ENCODE measurements around the gene SLC6A4.
"Not testable (repeated sequence)": the region's sequence is repeated elsewhere in the genome, so short reads cannot be mapped to it uniquely, and the experiment has no call there.

Gene SLC6A4

DNA sequence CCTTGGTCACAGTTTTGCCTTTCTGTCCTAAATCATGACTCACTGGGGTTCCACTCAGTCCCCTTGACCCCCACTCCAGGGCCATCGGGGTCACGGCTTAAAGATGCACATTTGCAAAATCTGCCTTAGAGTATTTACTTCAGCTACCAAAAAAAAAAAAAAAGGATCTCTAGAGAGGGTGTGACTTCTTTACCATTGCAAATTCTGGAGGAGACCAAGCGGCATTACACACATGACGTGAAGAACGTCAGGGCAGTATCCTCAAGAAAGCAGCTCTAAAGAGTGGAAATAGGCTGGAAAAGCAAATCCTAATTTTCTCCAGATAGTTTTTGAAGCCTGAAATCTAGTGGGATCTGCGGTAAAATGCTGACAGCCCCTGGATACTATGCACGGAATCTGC lies 25.6 kb downstream of the SLC6A4 start:
- Mint-ChIP-seq H3K36me3 (ENCODE audit: low read depth) (no peaks in the 10 kb centered on the region), H3K4me3 (no peak overlapping the region), H3K27me3 (ENCODE audit: low read depth, poor library complexity) (peaks cover 26% of the 10 kb centered on the region), H3K4me1 (no peaks in the 10 kb centered on the region), H3K27ac (no peak overlapping the region), H3K9me3 (no peaks in the 10 kb centered on the region)
- no peak for TF ChIP-seq CTCF (IDR thresholded peaks at IDR 0.05)
- DNase-seq: no peak

- Mint-ChIP-seq H3K27ac (peak overlapping the region; percentile 89), H3K4me1 (peaks cover 16% of the 10 kb centered on the region), H3K4me3 (no peak overlapping the region), H3K27me3 (ENCODE audit: low read depth, poor library complexity) (peaks cover 23% of the 10 kb centered on the region), H3K9me3 (no peaks in the 10 kb centered on the region), H3K36me3 (ENCODE audit: low read depth) (no peaks in the 10 kb centered on the region)
- DNase-seq: no peak
- no peak for TF ChIP-seq CTCF (IDR thresholded peaks at IDR 0.05)
Observed at GRCh38 chr17:30208214-30208613, 27.3 kb downstream of the SLC6A4 start.

DNA sequence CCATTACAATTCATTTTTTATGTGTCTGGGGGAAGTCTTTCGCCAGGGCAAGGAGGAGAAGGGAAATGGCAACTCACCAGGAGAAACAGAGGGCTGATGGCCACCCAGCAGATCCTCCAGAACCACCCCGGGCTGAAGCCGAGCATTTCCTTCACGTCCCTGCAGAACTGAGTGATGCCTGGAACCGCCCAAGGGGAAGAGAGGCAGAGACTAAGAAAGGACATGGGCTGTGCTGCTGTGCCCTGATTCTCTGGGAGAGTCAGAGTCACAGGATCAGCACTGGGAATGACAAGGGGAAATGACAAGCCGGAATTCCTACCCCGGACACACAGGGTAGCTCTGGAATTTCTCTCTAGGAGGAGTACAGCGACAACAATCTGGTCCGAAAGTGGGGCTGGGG lies 27.8 kb downstream of the SLC6A4 start:
- Mint-ChIP-seq H3K27me3 (ENCODE audit: low read depth, poor library complexity) (peaks cover 23% of the 10 kb centered on the region), H3K4me1 (peaks cover 17% of the 10 kb centered on the region), H3K9me3 (no peaks in the 10 kb centered on the region), H3K36me3 (ENCODE audit: low read depth) (no peaks in the 10 kb centered on the region), H3K4me3 (no peak overlapping the region), H3K27ac (no peak overlapping the region)
- no peak for DNase-seq
- TF ChIP-seq CTCF (IDR thresholded peaks at IDR 0.05): no peak

GRCh38 chr17:30203471-30203981 lies 32.0 kb downstream of the SLC6A4 start:
- Mint-ChIP-seq H3K9me3 (no peaks in the 10 kb centered on the region), H3K27ac (no peak overlapping the region), H3K36me3 (ENCODE audit: low read depth) (no peaks in the 10 kb centered on the region), H3K4me3 (no peak overlapping the region), H3K4me1 (peaks cover 17% of the 10 kb centered on the region), H3K27me3 (ENCODE audit: low read depth, poor library complexity) (peaks cover 10% of the 10 kb centered on the region)
- TF ChIP-seq CTCF (IDR thresholded peaks at IDR 0.05): no peak
- DNase-seq: no peak

DNA sequence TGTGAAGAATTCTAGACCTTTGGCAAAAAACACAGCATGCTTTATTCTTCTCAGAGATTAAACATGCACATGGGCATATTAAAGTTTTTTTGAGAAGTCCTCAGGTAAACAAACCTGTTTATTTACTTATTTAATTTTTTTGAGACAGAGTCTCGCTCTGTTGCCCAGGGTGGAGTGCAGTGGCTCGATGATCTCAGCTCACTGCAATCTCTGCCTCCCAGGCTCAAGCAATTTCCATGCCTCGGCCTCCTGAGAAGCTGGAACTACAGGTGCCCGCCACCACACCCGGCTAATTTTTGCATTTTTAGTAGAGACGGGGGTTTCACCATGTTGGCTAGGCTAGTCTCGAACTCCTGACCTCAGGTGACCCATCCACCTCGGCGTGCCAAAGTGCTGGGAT lies 34.8 kb downstream of the SLC6A4 start:
- H3K27ac Mint-ChIP-seq; H3K27me3 Mint-ChIP-seq (ENCODE audit: low read depth, poor library complexity); H3K36me3 Mint-ChIP-seq (ENCODE audit: low read depth); H3K4me3 Mint-ChIP-seq; H3K9me3 Mint-ChIP-seq; DNase-seq: not testable (repeated sequence)
- H3K4me1 Mint-ChIP-seq: peaks cover 17% of the 10 kb centered on the region

DNA sequence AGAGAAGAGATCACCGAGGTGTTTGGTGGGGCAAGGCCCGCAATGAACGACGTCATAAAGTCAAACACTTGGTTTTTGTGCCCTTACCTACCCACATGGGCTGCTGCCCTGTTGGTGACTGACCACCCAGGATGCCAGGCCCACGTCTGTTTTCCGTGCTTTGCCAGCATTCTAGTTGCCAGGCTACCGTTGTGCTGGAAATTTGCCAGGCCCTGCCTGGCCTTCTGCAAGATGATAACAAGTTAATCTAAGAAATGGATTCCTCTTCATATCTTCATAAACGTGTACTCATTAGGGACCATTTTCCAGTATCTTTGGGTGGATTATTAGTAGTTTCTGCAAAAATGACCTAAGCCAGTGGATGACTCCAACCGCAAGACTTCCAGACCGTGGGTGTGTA lies 35.4 kb downstream of the SLC6A4 start:
- H3K27ac Mint-ChIP-seq: no peak overlapping the region
- H3K9me3 Mint-ChIP-seq: no peaks in the 10 kb centered on the region
- H3K36me3 Mint-ChIP-seq (ENCODE audit: low read depth): no peaks in the 10 kb centered on the region
- peaks cover under 1% of the 10 kb centered on the region for H3K27me3 Mint-ChIP-seq (ENCODE audit: low read depth, poor library complexity)
- H3K4me3 Mint-ChIP-seq: no peak overlapping the region
- H3K4me1 Mint-ChIP-seq: peaks cover 17% of the 10 kb centered on the region
- TF ChIP-seq CTCF (IDR thresholded peaks at IDR 0.05): no peak
- DNase-seq: no peak
